Large intestine (tissue), 3 donors: ENCODE data around the gene STARD13. TPM values are rescaled to one million over a fixed set of nuclear protein-coding genes. Genes with fewer than 3 reads are reported as not detected.

Experiments used
- DNase-seq, 2 donors: peaks; one replicate each; pipeline versions ENCODE4 v3.0.0 to v3.0.0-alpha.2; 2013
- H3K27ac ChIP-seq: one replicate; pipeline ENCODE4 v1.5.1; 2013; ENCODE audit warnings: low read length
- H3K27me3 ChIP-seq: 2 replicates; pipeline ENCODE4 v1.6.1; 2013; ENCODE audit warnings: low read length; ENCODE audit not compliant: control insufficient read depth, insufficient read depth
- H3K36me3 ChIP-seq: 2 replicates; pipeline ENCODE4 v1.6.1; 2013; ENCODE audit warnings: low read length; ENCODE audit not compliant: control insufficient read depth, insufficient read depth
- H3K4me1 ChIP-seq: one replicate; pipeline ENCODE4 v1.6.1; 2013; ENCODE audit warnings: low read length; ENCODE audit not compliant: control insufficient read depth, insufficient read depth
- H3K4me3 ChIP-seq: one replicate; pipeline ENCODE4 v1.5.1; 2013; ENCODE audit warnings: low read length
- H3K9me3 ChIP-seq: one replicate; pipeline ENCODE4 v1.6.1; 2013; ENCODE audit warnings: mild to moderate bottlenecking, low read depth, low read length, moderate library complexity; ENCODE audit not compliant: control insufficient read depth
- WGBS: methylation state at CpG from one replicate; pipeline ENCODE4 v1.1.5; 2013; ENCODE audit warnings: low lambda C conversion rate; ENCODE audit not compliant: insufficient coverage; 5-methylcytosine and 5-hydroxymethylcytosine counted together
- polyA plus RNA-seq: library from polyadenylated mRNA; unstranded; fragments of 120-200 nt; gene quantifications from one replicate; pipeline ENCODE4 v1.2.1, GENCODE V29; 2013

STARD13 gene
- polyA plus RNA-seq, 1 donor, result 15.4 TPM

- Histone ChIP-seq H3K4me3 (no peak overlapping the region), H3K9me3 (no peaks in the 10 kb centered on the region), H3K27me3 (no peaks in the 10 kb centered on the region), H3K27ac (peak overlapping the region; percentile 81), H3K36me3 (no peaks in the 10 kb centered on the region), H3K4me1 (peaks cover 24% of the 10 kb centered on the region)
- WGBS, result no CpG with 5 or more reads among the region's 1 CpG
- no peak for DNase-seq
Measured at GRCh38 chr13:33278913-33279312, 6.6 kb downstream of the STARD13 start.

- no peak for DNase-seq
- no CpG with 5 or more reads among the region's 1 CpG for WGBS
- no peaks in the 10 kb centered on the region for H3K36me3 ChIP-seq
- H3K9me3 ChIP-seq, result no peaks in the 10 kb centered on the region
- no peaks in the 10 kb centered on the region for H3K27me3 ChIP-seq
- H3K27ac ChIP-seq, result no peak overlapping the region
- H3K4me3 ChIP-seq, result no peak overlapping the region
- peaks cover 32% of the 10 kb centered on the region for H3K4me1 ChIP-seq
Measured at GRCh38 chr13:33277946-33278345, 7.6 kb downstream of the STARD13 start.

- Histone ChIP-seq H3K27me3 (no peaks in the 10 kb centered on the region), H3K4me1 (peaks cover 29% of the 10 kb centered on the region), H3K4me3 (no peak overlapping the region), H3K36me3 (no peaks in the 10 kb centered on the region), H3K9me3 (no peaks in the 10 kb centered on the region), H3K27ac (no peak overlapping the region)
- no peak for DNase-seq
- WGBS, result 80% methylated on average over 1 of the region's 4 CpGs
Measured at GRCh38 chr13:33277037-33277740, 8.4 kb downstream of the STARD13 start.

- H3K4me3 ChIP-seq, result no peak overlapping the region
- 50% methylated on average over 1 of the region's 3 CpGs for WGBS
- H3K4me1 ChIP-seq, result peaks cover 34% of the 10 kb centered on the region
- no peak for DNase-seq
- no peaks in the 10 kb centered on the region for H3K27me3 ChIP-seq
- H3K9me3 ChIP-seq, result no peaks in the 10 kb centered on the region
- no peaks in the 10 kb centered on the region for H3K36me3 ChIP-seq
- no peak overlapping the region for H3K27ac ChIP-seq
Measured at GRCh38 chr13:33276570-33276969, 9.0 kb downstream of the STARD13 start.

GRCh38 chr13:33275916-33276315 lies 9.6 kb downstream of the STARD13 start:
- no peak overlapping the region for H3K4me3 ChIP-seq
- H3K27me3 ChIP-seq, result no peaks in the 10 kb centered on the region
- H3K9me3 ChIP-seq, result no peaks in the 10 kb centered on the region
- WGBS, result no CpG with 5 or more reads among the region's 3 CpGs
- peaks cover 41% of the 10 kb centered on the region for H3K4me1 ChIP-seq
- no peak for DNase-seq
- H3K27ac ChIP-seq, result no peak overlapping the region
- H3K36me3 ChIP-seq, result no peaks in the 10 kb centered on the region

GRCh38 chr13:33274264-33274663 lies 11.3 kb downstream of the STARD13 start:
- 57% methylated on average over 1 of the region's 4 CpGs for WGBS
- Histone ChIP-seq H3K4me1 (peaks cover 35% of the 10 kb centered on the region), H3K27ac (peak overlapping the region; percentile 79)

GRCh38 chr13:33272531-33273124 lies 12.9 kb downstream of the STARD13 start:
- Histone ChIP-seq H3K27ac (peak overlapping the region; percentile 79), H3K4me3 (peak overlapping the region; percentile 1), H3K4me1 (peaks cover 30% of the 10 kb centered on the region), H3K9me3 (no peaks in the 10 kb centered on the region), H3K36me3 (peaks cover 2% of the 10 kb centered on the region), H3K27me3 (no peaks in the 10 kb centered on the region)
- WGBS, result 21% methylated on average over 3 of the region's 7 CpGs
- peak; percentile 57 to 89 for DNase-seq

More at GRCh38 chr13:33274264-33274663, 11.3 kb downstream of the STARD13 start:
- no peak for DNase-seq
- no peaks in the 10 kb centered on the region for H3K27me3 ChIP-seq
- no peaks in the 10 kb centered on the region for H3K9me3 ChIP-seq
- no peak overlapping the region for H3K4me3 ChIP-seq
- peaks cover under 1% of the 10 kb centered on the region for H3K36me3 ChIP-seq

GRCh38 chr13:33271759-33272158 lies 13.8 kb downstream of the STARD13 start:
- Histone ChIP-seq H3K36me3 (peaks cover 2% of the 10 kb centered on the region), H3K9me3 (no peaks in the 10 kb centered on the region), H3K27ac (peak overlapping the region; percentile 79), H3K27me3 (no peaks in the 10 kb centered on the region), H3K4me3 (no peak overlapping the region), H3K4me1 (peaks cover 30% of the 10 kb centered on the region)
- WGBS, result no CpG with 5 or more reads among the region's 4 CpGs
- no peak for DNase-seq

- peak overlapping the region; percentile 79 for H3K27ac ChIP-seq
- peak in 1 of 2 donors; percentile 13 for DNase-seq
- H3K4me3 ChIP-seq, result no peak overlapping the region
- H3K27me3 ChIP-seq, result no peaks in the 10 kb centered on the region
- peaks cover 2% of the 10 kb centered on the region for H3K36me3 ChIP-seq
- H3K9me3 ChIP-seq, result no peaks in the 10 kb centered on the region
- H3K4me1 ChIP-seq, result peaks cover 30% of the 10 kb centered on the region
- WGBS, result no CpG with 5 or more reads among the region's 3 CpGs
Measured at GRCh38 chr13:33270895-33271538, 14.5 kb downstream of the STARD13 start.

- Histone ChIP-seq H3K4me1 (peaks cover 17% of the 10 kb centered on the region), H3K4me3 (no peak overlapping the region), H3K27ac (no peak overlapping the region), H3K9me3 (no peaks in the 10 kb centered on the region), H3K27me3 (no peaks in the 10 kb centered on the region), H3K36me3 (peaks cover 2% of the 10 kb centered on the region)
- DNase-seq, result no peak
- WGBS, result 100% methylated on average over 1 of the region's 2 CpGs
Measured at GRCh38 chr13:33265607-33266006, 19.9 kb downstream of the STARD13 start.
